Smooth muscle cell (in vitro differentiated cells): Measurements from ENCODE around the gene TENM4. TPM values are rescaled to one million over a fixed set of nuclear protein-coding genes. Genes with fewer than 3 reads are reported as not detected.
A peak's percentile ranks its signal among the peaks of the same experiment; 100 is the strongest.

ENCODE experiments used
- DNase-seq: peaks from one replicate; lab custom pipeline; 2025; ENCODE audit not compliant: unreplicated experiment; lab: John Stamatoyannopoulos, UW
- H2AFZ ChIP-seq: fragments of 200-600 bp; sonication (generic); 2 replicates; pipeline ENCODE4 v1.6.0; 2016; ENCODE audit warnings: antibody characterized with exemption, low read depth, mild to moderate bottlenecking
- H3F3A ChIP-seq: fragments of 200-600 bp; sonication (generic); 2 replicates; pipeline ENCODE4 v1.6.0; 2017; ENCODE audit warnings: antibody characterized with exemption, low read depth
- H3K27ac ChIP-seq: fragments of 200-600 bp; sonication (generic); 2 replicates; pipeline ENCODE4 v1.5.1; 2016; ENCODE audit warnings: low read depth, mild to moderate bottlenecking
- H3K27me3 ChIP-seq: fragments of 200-600 bp; sonication (generic); 2 replicates; pipeline ENCODE4 v1.6.1; 2016; ENCODE audit warnings: low read depth, mild to moderate bottlenecking
- H3K36me3 ChIP-seq: fragments of 200-600 bp; sonication (generic); 2 replicates; pipeline ENCODE4 v1.5.1; 2016; ENCODE audit warnings: low read depth
- H3K4me1 ChIP-seq: fragments of 200-600 bp; sonication (generic); 2 replicates; pipeline ENCODE4 v1.5.1; 2016; ENCODE audit warnings: low read depth
- H3K4me2 ChIP-seq: fragments of 200-600 bp; sonication (generic); 2 replicates; pipeline ENCODE4 v1.6.0; 2016; ENCODE audit warnings: mild to moderate bottlenecking
- H3K4me3 ChIP-seq: fragments of 200-600 bp; sonication (generic); 2 replicates; pipeline ENCODE4 v1.5.1; 2016; ENCODE audit warnings: mild to moderate bottlenecking
- H3K79me2 ChIP-seq: fragments of 200-600 bp; sonication (generic); 2 replicates; pipeline ENCODE4 v1.6.0; 2016; ENCODE audit warnings: low read depth, mild to moderate bottlenecking
- H3K9ac ChIP-seq: fragments of 200-600 bp; sonication (generic); 2 replicates; pipeline ENCODE4 v1.6.0; 2016; ENCODE audit warnings: low read depth
- H3K9me3 ChIP-seq: fragments of 200-600 bp; sonication (generic); replicated peaks from 2 replicates; pipeline ENCODE4 v1.5.1; 2016; ENCODE audit warnings: low read depth
- H4K20me1 ChIP-seq: fragments of 200-600 bp; sonication (generic); 2 replicates; pipeline ENCODE4 v1.6.0; 2016; ENCODE audit warnings: low read depth
- WGBS: methylation state at CpG from one replicate; pipeline ENCODE4 v1.1.7; 2016; ENCODE audit warnings: low lambda C conversion rate; 5-methylcytosine and 5-hydroxymethylcytosine counted together
- polyA plus RNA-seq: library from polyadenylated mRNA; unstranded; fragments of >200 nt; fragmentation: Nextera tagmentation; extraction: Ambion mirVana; gene quantifications from 2 replicates; pipeline ENCODE4 v1.2.1, GENCODE V29; 2016
- total RNA-seq: library from RNA; depleted of rRNA; stranded (reverse); fragments of >200 nt; gene quantifications from 2 replicates; pipeline ENCODE4 v1.2.3, GENCODE V29; 2014
- TF ChIP-seq, protein P1 (sequence below): fragments of 200-600 bp; sonication (generic); IDR thresholded peaks from 2 replicates; pipeline ENCODE4 v1.5.1; 2017; ENCODE audit warnings: borderline replicate concordance, mild to moderate bottlenecking, antibody characterized with exemption; ENCODE audit not compliant: insufficient read depth, poor library complexity, severe bottlenecking

Gene TENM4
- total and polyA plus RNA-seq, 2 experiments from 2014 or later: 31.6 to 38.2 TPM

DNA sequence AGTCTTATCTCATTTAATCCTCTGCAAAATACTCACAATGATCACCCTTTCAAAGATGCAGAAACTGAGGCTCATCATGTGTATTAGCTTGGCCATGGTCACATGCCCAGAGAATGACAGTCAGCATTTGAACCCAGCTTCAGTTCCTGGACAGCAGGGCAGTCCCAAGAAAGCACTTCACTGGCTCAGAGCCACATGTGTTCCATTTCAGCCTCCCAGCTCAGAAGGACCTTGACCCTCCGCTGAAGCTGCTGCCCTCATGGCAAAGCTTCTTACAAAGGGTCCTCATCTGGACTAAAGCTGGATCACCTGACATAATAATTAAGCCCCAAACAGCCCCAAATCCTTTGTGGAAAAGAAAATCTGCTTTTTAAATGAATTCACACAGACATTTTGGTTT lies 37.0 kb downstream of the TENM4 start:
- Histone ChIP-seq H4K20me1 (peaks cover 67% of the 10 kb centered on the region), H3K9me3 (no peaks in the 10 kb centered on the region), H3K4me2 (no peak overlapping the region), H2AFZ (no peak overlapping the region), H3K4me3 (no peak overlapping the region), H3K27me3 (no peaks in the 10 kb centered on the region), H3K27ac (no peak overlapping the region), H3K4me1 (no peaks in the 10 kb centered on the region), H3F3A (peaks cover 5% of the 10 kb centered on the region), H3K79me2 (peaks cover 33% of the 10 kb centered on the region), H3K36me3 (no peaks in the 10 kb centered on the region), H3K9ac (no peak overlapping the region)
- DNase-seq: no peak
- TF ChIP-seq, protein P1, sequence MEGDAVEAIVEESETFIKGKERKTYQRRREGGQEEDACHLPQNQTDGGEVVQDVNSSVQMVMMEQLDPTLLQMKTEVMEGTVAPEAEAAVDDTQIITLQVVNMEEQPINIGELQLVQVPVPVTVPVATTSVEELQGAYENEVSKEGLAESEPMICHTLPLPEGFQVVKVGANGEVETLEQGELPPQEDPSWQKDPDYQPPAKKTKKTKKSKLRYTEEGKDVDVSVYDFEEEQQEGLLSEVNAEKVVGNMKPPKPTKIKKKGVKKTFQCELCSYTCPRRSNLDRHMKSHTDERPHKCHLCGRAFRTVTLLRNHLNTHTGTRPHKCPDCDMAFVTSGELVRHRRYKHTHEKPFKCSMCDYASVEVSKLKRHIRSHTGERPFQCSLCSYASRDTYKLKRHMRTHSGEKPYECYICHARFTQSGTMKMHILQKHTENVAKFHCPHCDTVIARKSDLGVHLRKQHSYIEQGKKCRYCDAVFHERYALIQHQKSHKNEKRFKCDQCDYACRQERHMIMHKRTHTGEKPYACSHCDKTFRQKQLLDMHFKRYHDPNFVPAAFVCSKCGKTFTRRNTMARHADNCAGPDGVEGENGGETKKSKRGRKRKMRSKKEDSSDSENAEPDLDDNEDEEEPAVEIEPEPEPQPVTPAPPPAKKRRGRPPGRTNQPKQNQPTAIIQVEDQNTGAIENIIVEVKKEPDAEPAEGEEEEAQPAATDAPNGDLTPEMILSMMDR: no peak
- 100% methylated on average over 1 of the region's 1 CpG for WGBS

DNA sequence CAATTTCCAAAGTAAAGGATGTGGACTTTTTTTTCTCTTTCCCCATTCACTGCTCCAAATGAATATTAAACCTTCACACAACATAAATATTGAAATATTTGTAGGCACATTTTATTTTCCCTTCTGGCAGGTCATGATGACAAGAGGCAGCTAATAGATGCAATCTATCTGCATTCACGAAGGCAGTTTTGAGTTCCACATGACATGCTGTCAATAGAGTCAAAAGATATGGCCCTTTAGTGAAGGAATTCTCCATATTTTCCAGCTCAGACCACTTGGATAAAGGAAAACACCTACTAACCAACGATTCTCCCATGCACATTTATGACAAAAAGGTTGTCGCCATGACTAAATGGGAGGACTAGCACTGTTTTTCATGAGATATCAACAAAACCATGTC lies 37.9 kb downstream of the TENM4 start:
- Histone ChIP-seq H3K27ac (no peak overlapping the region), H4K20me1 (peaks cover 60% of the 10 kb centered on the region), H3K4me2 (no peak overlapping the region), H3K4me3 (no peak overlapping the region), H3K4me1 (no peaks in the 10 kb centered on the region), H2AFZ (no peak overlapping the region), H3K9ac (no peak overlapping the region), H3K27me3 (no peaks in the 10 kb centered on the region), H3K79me2 (peaks cover 25% of the 10 kb centered on the region), H3K36me3 (no peaks in the 10 kb centered on the region), H3K9me3 (no peaks in the 10 kb centered on the region), H3F3A (peaks cover 5% of the 10 kb centered on the region)
- no peak for DNase-seq
- TF ChIP-seq, protein P1: no peak
- WGBS: 90% methylated on average over 3 of the region's 3 CpGs

DNA sequence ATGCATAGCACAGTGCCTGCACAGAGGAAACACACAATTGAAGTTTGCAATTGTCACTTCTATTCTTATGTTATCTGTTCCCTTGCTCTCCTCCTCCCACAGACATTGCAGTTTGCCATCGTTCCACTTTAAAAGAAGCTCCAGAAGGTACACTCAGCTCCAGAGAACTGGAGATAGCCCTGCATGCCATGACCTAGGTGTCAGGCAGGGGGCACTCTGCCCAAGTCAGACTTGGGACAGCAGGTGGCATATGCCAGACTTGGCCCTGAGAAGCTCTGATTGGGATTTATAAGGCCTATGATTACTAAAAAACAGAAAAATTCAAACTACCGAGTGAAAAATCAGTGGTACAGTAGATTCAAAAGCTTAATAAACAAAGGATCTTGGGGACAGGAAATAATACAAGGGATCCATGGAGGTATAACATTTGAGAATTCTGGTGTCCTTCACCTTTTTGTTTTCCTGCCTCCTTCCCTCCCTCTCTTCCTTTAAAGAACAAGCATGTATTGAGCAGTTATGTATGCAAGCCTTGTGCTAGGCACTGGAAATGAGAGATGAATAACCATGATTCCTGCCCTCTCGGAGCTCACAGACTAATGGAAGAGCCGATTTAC lies 40.0 kb downstream of the TENM4 start:
- WGBS: 71% methylated on average over 4 of the region's 4 CpGs
- Histone ChIP-seq H4K20me1 (peaks cover 46% of the 10 kb centered on the region), H2AFZ (no peak overlapping the region), H3K27ac (no peak overlapping the region), H3K27me3 (no peaks in the 10 kb centered on the region), H3K79me2 (peaks cover 13% of the 10 kb centered on the region), H3K36me3 (no peaks in the 10 kb centered on the region), H3F3A (peaks cover 5% of the 10 kb centered on the region), H3K9me3 (no peaks in the 10 kb centered on the region), H3K4me2 (no peak overlapping the region), H3K4me3 (no peak overlapping the region), H3K4me1 (no peaks in the 10 kb centered on the region), H3K9ac (no peak overlapping the region)
- TF ChIP-seq, protein P1: peak; percentile 56
- DNase-seq: no peak

DNA sequence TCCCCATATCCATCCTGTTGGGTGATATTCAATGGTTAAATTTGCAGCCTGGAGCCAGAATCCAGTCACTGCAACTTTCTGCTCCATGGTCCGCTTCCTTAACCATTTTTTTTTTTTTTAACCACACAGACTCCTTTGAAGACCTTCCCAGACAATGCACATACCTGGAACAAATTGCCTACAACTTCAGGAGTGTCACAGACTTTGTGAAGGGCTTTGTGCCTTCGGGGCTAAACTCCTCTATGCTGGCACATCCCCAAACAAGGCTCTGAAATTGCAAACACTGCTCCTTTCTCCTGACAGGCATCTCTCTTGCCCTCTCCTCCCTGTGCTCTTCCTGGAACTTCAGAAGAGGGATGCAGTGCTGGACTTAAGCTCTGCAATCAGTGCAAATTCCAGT lies 40.6 kb downstream of the TENM4 start:
- Histone ChIP-seq H4K20me1 (peaks cover 44% of the 10 kb centered on the region), H2AFZ (no peak overlapping the region), H3K27ac (no peak overlapping the region), H3K79me2 (peaks cover 13% of the 10 kb centered on the region), H3K36me3 (no peaks in the 10 kb centered on the region), H3K4me2 (no peak overlapping the region), H3K9me3 (no peaks in the 10 kb centered on the region), H3K27me3 (no peaks in the 10 kb centered on the region), H3K4me1 (no peaks in the 10 kb centered on the region), H3K4me3 (no peak overlapping the region), H3F3A (peaks cover 5% of the 10 kb centered on the region), H3K9ac (no peak overlapping the region)
- WGBS: 55% methylated on average over 2 of the region's 2 CpGs
- DNase-seq: no peak
- TF ChIP-seq, protein P1: no peak
